IPS-NIHi7 (cell line): ENCODE measurements around the gene ISOC2.

Experiments used
- DNase-seq: peaks from one replicate; pipeline ENCODE4 v3.0.0; 2012; ENCODE audit warnings: mixed read lengths; ENCODE audit errors: extremely low spot score

Gene ISOC2

DNA sequence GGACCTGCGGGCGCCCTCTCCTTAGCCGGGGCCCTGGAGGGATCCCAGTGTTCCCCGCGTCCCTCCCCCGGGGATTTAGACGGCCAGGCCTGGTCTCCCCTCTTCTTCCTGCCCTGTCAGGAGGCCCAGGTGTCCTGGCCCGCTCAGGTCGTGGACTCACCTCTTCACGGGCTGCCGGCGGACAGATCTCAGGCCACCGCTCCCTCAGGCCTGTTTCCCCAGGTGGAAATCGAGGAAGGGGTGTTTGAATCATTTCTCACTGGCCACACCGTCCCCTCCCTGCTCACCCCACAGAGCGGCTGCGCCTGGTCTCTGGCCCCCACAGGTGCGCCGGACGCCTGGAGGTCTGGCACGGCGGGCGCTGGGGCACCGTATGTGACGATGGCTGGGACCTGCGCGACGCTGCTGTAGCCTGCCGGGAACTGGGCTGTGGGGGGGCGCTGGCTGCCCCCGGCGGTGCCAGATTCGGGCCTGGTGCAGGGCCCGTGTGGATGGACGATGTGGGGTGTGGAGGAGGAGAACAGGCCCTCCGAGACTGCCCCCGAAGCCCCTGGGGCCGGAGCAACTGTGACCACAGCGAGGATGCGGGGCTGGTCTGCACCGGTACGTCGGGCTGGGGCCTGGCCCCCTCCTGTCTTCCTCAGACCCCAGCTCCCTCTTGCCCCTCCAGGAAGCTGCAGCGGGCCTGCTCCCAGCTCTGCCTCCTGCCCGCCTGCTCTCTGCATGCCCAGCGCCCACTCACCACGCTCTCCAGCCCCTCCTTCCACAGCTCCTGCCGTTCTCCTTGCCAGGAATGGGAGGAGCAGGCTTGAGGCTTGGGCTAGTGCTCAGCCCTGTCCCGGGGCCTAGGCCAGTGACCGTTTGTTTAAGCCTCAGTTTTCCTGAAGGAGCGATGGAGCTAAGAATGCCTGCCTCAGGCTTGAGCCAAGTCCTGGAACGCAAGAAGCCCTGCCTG lies 29.3 kb upstream of the ISOC2 start:
- DNase-seq = no peak

DNA sequence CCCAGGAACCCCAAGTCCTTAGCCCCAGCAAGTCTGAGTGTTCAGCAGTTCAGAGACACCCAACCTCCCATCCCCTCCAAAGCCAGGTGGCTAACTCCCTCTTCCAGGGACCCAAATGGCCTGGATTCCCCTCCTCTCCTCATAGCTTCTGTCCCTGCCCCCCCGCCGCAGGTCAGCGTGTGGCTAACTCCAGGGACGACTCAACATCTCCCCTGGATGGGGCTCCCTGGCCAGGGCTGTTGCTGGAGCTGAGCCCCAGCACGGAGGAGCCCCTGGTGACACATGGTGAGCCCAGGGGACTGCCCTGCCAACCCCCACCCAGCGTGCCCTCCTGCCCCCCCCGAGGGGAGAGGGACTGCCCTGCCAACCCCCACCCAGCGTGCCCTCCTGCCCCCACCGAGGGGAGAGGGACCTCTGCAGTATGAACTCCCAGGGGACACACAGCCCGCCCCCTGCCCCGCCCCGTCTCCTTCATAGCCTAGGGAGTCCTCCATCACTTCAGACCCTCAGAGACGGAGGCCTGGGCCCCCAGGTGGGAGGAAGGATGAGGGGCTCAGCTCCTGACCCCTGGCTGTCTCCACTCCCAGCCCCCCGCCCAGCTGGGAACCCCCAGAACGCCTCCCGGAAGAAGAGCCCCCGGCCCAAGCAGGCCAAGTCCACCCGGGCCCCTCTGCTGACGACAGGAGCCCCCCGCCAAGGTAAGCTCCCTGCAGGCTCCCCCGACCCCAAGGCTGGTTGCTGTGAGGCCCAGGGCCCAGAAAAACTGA lies 28.5 kb upstream of the ISOC2 start:
- DNase-seq = no peak

DNA sequence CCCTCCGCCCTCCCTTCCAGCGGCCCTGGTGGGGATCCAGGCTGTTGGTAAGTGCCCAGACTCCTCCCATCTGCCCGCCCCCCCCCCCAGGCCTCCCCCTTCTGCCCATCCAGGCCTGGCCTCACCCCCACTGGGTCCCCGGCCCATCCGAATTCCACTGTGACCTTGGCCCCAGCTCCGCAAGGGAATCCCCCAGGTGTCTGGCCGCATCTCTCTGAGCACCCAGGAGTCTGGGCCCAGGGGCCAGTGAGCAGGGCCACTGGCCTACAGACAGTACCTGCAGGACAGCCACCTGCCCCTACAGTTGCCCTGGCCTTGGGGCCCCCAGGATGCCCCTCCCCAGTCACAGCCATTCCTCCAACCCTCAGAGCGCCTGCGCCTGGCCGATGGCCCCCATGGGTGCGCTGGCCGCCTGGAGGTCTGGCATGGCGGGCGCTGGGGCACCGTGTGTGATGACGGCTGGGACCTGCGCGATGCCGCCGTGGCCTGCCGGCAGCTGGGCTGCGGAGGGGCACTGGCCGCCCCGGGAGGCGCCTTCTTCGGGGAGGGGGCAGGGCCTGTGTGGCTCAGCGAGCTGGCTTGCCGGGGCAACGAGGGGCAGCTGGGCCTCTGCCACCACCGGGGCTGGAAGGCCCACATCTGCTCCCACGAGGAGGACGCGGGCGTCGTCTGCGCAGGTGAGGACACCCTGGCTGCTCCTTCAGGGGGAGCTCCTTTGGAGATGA lies 27.7 kb upstream of the ISOC2 start:
- no peak for DNase-seq

DNA sequence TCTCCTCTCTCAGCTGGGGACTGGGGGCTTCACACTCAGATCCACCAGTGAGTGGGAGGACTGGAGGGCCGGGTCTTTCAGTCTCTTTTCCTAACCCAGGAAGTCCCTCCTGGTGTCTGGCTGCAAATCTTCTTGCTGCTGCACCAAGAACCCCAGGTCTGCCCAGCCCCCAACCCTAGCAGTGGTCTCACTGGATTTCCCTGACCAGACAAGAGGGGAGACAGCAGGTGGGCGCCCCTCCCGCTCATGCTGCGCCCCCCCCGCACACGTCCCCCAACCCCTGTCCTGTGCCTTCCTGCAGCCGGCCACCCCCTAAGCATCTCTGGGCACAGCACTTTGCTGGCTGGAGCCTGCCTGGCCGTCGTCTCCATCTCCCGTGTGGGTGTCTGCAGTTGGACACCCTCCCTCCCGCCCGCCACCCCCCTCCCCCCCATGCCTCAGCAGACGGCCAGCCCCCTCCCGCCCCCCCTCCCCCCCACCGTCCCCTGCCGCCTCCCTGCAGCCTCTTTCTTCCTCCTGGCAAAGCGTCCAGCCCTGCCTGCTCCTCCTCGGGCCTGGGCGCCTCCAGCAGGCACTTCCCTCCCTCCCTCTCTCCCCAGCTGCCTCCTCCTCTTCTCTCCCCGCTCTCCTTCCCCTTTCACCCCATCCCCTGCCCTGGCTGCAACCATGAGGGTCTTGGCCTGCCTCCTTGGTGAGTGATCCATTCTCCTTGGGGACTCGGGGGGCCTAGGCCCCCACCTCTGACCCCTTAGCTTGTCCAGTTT lies 26.7 kb upstream of the ISOC2 start, which contains the start of gene SSC5D:
Gene SSC5D (plus strand): TSS at position 513 of the 764 bp plus-strand sequence. CDS start 154 bp downstream, at position 667.
- DNase-seq = peak; percentile 52

DNA sequence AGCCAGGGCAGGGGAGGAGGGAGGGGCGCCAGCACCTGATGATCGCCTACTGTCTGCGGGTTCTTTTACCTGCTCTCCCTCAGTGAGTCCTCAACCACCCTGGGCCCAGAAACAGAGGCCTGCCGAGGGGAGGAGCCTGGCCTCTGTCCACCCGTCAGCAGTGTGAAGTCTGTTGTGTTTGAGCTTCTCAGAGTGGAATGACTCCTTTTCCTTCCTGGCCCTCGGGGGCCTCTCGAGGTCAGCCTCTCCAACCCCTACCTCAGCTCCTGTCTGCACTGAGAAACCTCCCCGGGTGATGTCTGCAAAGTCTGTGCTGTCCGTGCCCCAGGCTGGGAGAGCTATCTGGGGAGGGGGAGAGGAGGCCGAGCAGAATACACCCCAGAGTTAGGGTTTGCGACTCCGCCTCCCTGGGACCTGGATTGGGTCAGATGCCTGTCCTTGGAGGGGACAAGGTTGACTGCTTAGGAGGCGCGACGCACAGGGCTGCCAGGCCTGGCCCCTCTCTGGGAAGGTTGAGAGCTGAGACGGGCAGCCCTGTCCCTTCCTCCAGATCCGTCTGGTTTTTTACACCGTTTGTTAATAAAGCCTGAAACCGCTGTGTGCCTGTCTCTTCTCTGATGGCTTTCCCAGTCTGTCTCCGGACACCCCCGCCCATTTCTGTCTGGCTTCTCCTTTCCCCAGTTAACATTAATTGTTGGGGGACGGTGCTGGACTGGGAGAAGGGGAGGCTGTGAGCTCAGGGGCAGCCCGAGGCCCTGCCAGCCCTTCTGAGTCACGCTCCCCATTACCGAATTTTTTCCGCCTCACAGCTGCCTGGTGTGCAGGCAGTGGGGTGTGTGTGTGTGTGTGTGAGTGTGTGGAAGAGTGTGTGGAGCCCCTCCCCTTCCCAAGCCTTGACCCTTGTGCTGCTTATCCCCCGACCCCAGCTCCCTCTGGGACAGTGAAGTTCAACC lies 25.8 kb upstream of the ISOC2 start:
- DNase-seq = no peak

DNA sequence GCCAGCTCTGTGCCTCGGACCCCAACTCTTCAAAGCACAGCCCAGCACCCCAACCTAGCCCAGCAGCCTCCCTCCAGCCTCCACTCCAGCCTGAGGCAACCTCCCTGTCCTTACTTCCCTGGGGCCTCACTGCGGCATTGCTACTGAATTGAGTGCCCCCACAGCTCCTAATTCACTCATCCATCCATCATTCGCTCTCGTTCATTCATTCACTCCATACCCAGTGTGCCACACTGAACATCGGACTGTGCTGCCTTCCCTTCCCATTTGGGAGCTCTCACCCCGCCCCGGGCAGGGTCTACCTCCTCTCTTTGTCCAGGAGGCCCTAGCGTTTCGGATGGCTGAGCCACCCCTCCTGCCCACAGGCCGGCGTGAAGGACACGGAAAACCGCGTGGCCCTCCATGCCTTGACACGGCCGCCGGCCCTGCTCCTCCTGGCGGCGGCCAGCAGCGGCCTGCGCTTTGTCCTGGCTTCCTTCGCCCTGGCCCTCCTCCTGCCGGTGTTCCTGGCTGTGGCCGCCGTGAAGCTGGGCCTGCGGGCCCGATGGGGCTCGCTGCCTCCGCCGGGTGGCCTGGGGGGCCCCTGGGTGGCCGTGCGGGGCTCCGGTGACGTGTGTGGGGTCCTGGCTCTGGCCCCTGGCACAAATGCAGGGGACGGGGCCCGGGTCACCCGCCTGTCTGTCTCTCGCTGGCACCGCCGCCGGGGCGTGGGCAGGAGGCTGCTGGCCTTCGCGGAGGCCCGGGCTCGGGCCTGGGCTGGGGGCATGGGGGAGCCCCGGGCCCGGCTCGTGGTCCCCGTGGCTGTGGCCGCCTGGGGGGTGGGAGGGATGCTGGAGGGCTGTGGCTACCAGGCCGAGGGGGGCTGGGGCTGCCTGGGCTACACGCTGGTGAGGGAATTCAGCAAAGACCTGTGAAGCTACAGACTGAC lies 24.9 kb upstream of the ISOC2 start:
- DNase-seq = no peak

DNA sequence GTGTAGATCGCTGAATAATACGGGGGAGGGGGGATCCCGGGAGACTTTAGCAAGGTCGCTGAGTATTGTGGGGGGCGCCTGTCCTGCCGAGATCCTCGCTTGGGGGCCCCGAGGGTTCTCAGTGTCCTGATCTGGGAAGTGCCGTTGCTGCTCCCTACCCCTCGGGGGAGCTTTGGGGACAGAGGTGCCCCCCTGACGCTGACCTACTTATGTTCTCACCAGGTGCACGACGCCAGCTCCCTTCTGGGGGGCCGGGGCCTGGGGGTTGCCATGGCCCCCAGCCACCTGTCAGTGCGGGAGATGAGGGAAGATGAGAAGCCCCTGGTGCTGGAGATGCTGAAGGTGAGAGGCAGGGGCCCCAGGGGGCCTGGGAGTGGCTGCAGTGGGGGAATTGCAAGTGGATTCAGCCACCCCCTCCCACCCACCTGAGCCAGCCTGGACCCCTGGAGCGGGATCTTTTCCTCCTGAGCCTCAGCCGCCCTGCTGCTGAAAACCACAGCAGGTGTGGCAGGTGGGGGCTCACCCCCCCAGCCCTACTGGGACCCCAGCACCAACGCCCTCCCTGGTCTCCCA lies 24.1 kb upstream of the ISOC2 start:
- no peak for DNase-seq

DNA sequence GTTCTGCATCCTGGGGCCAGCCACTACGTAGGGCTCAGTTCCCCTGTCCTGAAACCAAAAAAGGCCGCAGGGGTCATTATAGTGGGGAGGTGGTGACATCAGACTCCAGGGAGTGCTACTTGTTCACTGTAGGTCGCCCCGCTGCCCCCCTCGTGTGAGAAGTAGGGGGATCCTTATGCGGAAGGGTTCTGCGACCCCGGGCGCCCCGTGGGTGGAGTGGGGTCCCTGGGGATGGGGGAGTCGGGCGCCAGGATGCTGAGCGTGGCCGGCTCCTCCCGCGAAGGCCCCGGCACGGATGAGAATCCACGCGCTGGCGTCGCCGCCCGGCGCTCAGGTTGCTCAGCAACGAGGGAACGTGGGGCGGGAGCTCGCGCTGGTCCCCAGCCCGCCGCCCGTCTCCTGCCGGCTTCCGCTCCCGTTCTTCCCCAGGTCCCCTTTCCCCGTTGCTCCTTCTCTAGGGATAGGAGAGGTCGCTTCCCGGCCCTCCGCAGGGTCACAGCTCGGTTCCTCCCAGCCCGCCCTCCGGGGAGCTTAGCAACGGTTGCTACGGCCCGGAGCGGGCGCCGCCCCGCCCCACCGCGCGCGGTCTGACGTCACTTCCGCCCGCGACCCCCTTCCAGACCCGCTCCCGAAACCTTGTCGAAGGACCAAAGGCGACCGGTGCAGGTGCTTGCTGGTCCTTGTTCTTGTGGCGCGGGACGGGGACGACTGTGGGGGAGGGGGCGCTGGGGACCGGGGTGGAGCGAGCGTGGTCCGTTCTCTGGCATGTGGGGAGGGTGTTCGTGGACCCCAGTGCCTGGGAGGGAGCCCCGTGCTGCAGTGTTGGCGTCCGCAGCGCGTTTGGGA lies 23.4 kb upstream of the ISOC2 start, which contains the start of gene NAT14:
Gene NAT14 (plus strand): TSS at position 596 of the 846 bp plus-strand sequence. CDS start 521 bp downstream, outside the sequence.
- peak; percentile 92 for DNase-seq

DNA sequence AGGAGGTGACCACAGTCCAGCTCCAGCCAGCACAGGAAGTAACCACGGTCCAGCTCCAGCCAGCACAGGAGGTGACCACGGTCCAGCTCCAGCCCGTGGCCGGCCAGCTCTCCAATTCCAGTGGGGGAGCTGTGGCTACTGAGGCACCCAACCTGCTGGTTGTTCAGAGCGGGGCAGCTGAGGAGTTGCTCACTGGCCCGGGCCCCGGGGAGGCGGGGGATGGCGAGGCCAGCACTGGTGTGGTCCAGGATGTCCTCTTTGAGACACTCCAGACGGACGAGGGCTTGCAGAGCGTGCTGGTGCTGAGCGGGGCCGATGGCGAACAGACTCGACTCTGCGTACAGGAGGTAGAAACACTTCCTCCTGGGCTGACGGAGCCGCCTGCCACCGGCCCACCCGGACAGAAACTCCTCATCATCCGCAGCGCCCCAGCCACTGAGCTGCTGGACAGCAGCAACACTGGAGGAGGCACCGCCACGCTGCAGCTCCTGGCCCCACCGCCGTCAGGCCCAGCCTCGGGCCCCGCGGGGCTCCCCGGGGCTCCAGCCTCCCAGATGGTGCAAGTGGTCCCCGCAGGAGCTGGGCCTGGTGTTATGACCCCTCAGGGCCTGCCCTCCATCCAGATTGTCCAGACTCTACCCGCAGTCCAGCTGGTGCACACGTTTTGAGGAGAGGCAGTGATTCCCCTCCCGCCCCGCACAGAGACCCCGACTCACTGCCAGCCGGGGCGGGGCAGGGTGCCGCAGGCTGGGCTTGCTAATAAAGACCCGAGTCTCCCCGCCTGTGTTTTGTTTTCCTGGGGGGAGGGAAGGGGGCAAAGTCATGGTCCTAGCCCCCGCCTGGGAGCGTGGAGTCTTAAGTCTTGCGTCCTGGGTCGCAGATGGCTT lies 22.5 kb upstream of the ISOC2 start:
- no peak for DNase-seq

DNA sequence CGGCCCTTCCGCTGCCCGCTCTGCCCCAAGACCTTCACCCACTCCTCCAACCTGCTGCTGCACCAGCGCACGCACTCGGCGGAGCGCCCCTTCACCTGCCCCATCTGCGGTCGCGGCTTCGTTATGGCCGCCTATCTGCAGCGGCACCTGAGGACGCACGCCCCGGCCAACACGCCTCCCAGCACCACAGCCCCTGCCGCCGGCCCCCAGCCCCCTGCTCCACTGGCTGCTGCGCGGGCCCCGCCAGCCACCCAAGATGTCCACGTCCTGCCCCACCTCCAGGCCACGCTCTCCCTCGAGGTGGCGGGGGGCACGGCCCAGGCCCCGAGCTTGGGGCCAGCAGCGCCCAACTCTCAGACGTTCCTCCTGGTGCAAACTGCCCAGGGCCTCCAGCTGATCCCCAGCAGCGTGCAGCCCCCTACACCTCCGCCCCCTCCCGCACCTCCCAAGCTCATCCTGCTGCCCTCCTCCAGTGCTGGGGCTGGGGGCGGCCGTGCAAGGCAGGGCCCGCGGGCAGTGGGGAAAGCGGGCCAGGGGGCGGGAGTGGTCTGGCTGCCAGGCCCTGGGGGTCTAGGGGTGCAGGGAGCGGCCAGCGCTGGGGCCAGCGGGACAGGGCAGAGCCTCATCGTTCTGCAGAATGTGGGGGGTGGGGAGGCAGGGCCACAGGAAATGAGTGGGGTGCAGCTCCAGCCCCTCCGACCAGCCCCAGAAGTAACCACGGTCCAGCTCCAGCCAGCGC lies 21.7 kb upstream of the ISOC2 start:
- DNase-seq = no peak

DNA sequence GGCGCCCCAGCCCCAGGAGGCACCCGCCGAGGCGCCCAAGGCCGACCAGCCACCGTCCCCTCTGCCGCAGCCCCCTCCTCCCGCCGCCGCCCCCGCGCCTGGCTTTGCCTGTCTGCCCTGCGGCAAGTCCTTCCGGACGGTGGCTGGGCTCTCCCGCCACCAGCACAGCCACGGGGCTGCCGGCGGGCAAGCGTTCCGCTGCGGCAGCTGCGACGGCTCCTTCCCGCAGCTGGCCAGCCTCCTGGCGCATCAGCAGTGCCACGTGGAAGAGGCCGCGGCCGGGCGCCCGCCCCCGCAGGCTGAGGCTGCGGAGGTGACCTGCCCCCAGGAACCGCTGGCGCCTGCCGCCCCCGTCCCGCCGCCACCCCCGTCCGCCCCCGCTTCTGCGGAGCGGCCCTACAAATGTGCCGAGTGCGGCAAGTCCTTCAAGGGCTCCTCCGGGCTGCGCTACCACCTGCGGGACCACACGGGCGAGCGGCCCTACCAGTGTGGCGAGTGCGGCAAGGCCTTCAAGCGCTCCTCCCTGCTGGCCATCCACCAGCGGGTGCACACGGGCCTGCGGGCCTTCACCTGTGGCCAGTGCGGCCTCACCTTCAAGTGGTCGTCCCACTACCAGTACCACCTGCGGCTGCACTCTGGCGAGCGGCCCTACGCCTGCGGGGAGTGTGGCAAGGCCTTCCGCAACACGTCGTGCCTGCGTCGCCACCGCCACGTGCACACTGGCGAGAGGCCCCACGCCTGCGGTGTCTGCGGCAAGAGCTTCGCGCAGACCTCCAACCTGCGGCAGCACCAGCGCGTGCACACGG lies 20.9 kb upstream of the ISOC2 start:
- DNase-seq = no peak

DNA sequence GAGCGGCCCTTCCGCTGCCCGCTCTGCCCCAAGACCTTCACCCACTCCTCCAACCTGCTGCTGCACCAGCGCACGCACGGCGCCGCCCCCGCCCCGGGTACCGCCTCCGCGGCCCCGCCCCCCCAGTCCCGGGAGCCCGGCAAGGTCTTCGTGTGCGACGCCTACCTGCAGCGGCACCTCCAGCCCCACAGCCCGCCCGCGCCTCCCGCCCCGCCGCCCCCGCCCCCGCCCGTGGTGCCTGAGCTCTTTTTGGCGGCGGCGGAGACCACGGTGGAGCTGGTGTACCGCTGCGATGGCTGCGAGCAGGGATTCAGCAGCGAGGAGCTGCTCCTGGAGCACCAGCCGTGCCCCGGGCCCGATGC lies 20.3 kb upstream of the ISOC2 start:
- no peak for DNase-seq

DNA sequence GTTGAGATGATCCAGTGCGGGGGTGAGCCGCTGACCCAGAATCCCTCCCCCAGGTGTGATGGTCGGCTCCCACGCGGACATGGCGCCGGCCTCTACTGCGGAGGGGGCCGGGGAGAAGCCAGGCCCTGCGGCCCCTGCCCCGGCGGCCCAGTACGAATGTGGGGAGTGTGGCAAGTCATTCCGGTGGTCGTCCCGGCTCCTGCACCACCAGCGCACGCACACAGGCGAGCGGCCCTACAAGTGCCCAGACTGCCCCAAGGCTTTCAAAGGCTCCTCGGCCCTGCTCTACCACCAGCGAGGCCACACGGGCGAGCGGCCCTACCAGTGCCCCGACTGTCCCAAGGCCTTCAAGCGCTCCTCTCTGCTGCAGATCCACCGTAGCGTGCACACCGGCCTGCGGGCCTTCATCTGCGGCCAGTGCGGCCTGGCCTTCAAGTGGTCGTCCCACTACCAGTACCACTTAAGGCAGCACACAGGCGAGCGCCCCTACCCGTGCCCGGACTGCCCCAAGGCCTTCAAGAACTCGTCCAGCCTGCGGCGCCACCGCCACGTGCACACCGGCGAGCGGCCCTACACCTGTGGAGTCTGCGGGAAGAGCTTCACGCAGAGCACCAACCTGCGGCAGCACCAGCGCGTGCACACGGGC lies 19.8 kb upstream of the ISOC2 start:
- no peak for DNase-seq

DNA sequence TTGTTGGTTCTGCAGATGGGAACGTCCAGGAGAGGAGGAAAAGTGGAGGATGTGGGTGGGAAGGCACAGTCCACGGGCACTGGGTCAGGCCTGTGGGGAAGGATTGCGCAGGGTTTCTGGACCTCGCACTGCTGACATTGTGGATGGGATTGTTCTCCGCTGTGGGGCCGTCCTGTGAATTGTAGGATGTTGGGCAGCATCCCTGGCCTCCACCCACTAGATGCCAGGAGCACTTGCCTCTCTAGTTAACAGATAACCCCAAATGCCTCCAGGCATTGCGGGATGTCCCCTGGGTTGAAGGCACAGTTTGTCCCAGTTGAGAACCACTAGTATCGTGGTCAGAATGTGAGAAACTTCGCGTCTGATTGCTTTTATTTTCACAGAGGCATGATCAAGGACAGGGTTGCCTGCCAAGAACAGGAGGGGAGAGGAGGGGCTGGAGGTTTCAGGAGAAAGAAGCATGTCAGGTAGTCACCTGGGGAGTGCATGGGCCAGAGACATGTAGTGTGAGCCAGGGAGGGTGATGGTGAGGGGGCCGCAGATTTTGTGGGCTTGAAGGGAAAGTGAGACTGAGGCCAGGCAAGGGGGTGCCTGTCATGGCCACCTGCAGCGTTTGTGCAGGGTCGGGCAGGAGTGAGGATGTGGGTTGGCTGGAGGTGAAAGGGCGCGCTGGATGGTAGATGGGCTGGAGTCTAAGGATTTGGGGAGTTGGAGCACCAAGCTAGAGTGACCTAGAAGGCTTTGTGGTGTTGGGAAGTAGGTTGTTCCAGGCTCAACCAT lies 18.2 kb upstream of the ISOC2 start:
- DNase-seq = no peak
